GM21529 (cell line): Measurements from ENCODE around the gene UTP3.
"Not testable (repeated sequence)": the region's sequence is repeated elsewhere in the genome, so short reads cannot be mapped to it uniquely, and the experiment has no call there.

Experiments
- ATAC-seq: cut with Tn5 transposase; IDR thresholded peaks from one replicate; pipeline ENCODE4 v1.9.1; 2021; ENCODE audit not compliant: unreplicated experiment

UTP3 gene

GRCh38 chr4:70714079-70714887 is 26.0 kb downstream of the UTP3 start:
- ATAC-seq: peak; percentile 51

GRCh38 chr4:70715097-70715496 is 26.8 kb downstream of the UTP3 start:
- no peak for ATAC-seq

GRCh38 chr4:70718811-70719604 is 30.7 kb downstream of the UTP3 start:
- ATAC-seq: no peak

- no peak for ATAC-seq
Measured at GRCh38 chr4:70721747-70722146, 33.4 kb downstream of the UTP3 start, which contains the start of gene RUFY3. TSS of gene RUFY3 (plus strand) at chr4:70721964. CDS start at chr4:70722574, 610 bp downstream.

- ATAC-seq: no peak
Measured at GRCh38 chr4:70722199-70722791, 34.0 kb downstream of the UTP3 start.

- no peak for ATAC-seq
Measured at GRCh38 chr4:70724463-70724862, 36.1 kb downstream of the UTP3 start.

- ATAC-seq: no peak
Measured at GRCh38 chr4:70725633-70726032, 37.3 kb downstream of the UTP3 start.

GRCh38 chr4:70726515-70726914 is 38.2 kb downstream of the UTP3 start:
- not testable (repeated sequence) for ATAC-seq

GRCh38 chr4:70728091-70728490 is 39.8 kb downstream of the UTP3 start:
- ATAC-seq: no peak

GRCh38 chr4:70732878-70733277 is 44.5 kb downstream of the UTP3 start:
- not testable (repeated sequence) for ATAC-seq

GRCh38 chr4:70734168-70734954 is 46.0 kb downstream of the UTP3 start:
- ATAC-seq: peak; percentile 84

GRCh38 chr4:70734971-70735370 is 46.6 kb downstream of the UTP3 start:
- peak; percentile 9 for ATAC-seq

GRCh38 chr4:70735915-70736314 is 47.6 kb downstream of the UTP3 start:
- ATAC-seq: not testable (repeated sequence)

GRCh38 chr4:70737006-70737405 is 48.7 kb downstream of the UTP3 start:
- ATAC-seq: no peak

GRCh38 chr4:70737409-70737808 is 49.1 kb downstream of the UTP3 start:
- no peak for ATAC-seq

GRCh38 chr4:70739496-70740337 is 51.4 kb downstream of the UTP3 start:
- ATAC-seq: no peak
